GM12865 (cell line): ENCODE results near the gene TMEM207.
"Not testable (repeated sequence)": the region's sequence is repeated elsewhere in the genome, so short reads cannot be mapped to it uniquely, and the experiment has no call there.

Source experiments
- DNase-seq: peaks from one replicate; pipeline ENCODE4 v3.0.0; 2010; ENCODE audit warnings: low read depth
- H3K4me3 ChIP-seq: 2 replicates; pipeline ENCODE4 v1.5.1; 2011; ENCODE audit warnings: mild to moderate bottlenecking, low read depth, low read length, control low read depth
- TF ChIP-seq, protein P1 (sequence below): IDR thresholded peaks from 2 replicates; pipeline ENCODE4 v1.5.1; 2011; ENCODE audit warnings: low read length, control low read depth, low read depth, inconsistent platforms; ENCODE audit not compliant: insufficient read depth; ENCODE audit errors: missing control alignments

TMEM207 gene

DNA sequence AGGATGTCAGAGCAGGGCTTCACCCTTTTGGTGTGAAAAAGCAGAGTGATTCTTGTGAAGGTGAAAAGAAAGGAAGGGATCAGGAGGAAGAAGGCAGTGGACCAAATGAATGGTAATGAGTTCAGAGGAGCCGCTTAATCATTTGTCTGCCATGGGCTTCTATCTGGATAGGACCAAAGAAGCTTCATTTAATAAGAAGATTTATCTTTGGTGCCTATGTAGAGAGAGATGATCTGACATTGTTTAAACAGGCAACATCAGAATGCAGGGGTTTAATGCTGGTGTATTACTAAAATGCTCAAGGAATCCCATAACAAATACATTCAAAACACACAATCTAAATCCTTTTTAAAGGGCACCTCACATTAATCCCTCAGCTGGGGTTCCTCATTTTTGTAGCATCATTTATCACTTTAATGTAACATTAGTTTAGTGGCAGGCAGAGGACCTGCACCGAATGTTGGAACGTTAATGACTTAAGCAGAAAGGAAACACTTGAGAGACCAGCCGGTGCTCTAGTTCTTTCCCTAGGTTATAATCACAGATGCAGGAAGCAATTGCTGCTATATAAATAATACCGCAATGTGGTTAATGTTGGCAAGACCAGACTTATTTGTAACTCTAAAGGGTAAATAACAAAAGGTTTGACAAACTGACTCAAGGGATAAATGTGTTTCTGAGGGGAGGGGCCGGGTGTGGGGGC, 36.3 kb upstream of the TMEM207 start:
- TF ChIP-seq, protein P1, sequence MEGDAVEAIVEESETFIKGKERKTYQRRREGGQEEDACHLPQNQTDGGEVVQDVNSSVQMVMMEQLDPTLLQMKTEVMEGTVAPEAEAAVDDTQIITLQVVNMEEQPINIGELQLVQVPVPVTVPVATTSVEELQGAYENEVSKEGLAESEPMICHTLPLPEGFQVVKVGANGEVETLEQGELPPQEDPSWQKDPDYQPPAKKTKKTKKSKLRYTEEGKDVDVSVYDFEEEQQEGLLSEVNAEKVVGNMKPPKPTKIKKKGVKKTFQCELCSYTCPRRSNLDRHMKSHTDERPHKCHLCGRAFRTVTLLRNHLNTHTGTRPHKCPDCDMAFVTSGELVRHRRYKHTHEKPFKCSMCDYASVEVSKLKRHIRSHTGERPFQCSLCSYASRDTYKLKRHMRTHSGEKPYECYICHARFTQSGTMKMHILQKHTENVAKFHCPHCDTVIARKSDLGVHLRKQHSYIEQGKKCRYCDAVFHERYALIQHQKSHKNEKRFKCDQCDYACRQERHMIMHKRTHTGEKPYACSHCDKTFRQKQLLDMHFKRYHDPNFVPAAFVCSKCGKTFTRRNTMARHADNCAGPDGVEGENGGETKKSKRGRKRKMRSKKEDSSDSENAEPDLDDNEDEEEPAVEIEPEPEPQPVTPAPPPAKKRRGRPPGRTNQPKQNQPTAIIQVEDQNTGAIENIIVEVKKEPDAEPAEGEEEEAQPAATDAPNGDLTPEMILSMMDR = no peak
- no peak overlapping the region for H3K4me3 ChIP-seq
- no peak for DNase-seq

DNA sequence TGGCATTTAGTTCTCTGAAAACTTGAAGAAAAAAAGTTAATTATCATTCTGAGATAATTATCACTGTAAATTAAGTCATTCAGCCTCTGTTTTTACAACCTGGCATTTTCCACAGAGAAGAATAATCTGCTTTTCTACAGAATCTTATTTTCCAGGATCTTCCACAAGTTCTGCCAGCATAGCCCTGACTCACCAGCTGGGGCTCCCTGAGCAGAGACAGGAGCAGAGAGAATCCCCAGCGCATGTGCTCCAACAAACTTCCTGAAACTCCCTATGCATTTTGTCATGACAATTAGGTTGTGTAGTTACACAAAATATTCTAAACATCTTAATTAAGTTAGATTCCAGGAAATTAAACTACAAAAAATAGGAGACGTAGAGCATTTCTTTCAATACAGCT, 32.1 kb upstream of the TMEM207 start:
- no peak overlapping the region for H3K4me3 ChIP-seq
- no peak for DNase-seq
- TF ChIP-seq, protein P1 = no peak

DNA sequence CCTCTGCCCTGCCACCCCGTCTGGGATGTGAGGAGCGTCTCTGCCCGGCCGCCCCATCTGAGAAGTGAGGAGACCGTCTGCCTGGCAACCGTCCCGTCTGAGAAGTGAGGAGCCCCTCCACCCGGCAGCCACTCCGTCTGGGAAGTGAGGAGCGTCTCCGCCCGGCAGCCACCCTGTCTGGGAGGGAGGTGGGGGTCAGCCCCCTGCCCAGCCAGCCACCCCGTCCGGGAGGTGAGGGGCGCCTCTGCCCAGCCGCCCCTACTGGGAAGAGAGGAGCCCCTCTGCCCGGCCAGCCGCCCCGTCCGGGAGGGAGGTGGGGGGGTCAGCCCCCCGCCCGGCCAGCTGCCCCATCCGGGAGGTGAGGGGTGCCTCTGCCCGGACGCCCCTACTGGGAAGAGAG, 23.6 kb upstream of the TMEM207 start:
- DNase-seq, H3K4me3 ChIP-seq: not testable (repeated sequence)

- TF ChIP-seq, protein P1 = no peak
- no peak for DNase-seq
- no peak overlapping the region for H3K4me3 ChIP-seq
These were observed 18.2 kb upstream of the TMEM207 start for GRCh38 chr3:190467922-190468321.

DNA sequence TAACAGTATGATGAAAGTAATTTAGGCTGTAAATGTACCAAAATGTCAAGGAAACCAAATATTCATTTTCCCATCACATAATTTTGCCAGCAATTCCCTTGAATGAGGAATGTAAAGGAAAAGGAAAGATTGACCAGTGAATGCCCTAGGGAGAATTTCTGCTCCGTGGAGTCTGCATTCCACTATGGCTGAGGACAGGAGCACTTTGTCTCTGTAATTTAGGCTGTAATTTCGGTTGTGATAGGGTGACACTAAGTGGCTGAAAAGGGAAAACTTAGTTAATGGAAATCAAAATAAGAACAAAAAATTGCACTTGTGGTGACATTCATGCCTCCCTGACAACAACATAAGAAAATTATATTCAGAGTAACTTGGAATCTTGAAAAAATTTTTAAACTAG, 8.3 kb upstream of the TMEM207 start:
- H3K4me3 ChIP-seq = no peak overlapping the region
- TF ChIP-seq, protein P1 = no peak
- DNase-seq = no peak

- no peak for DNase-seq
- H3K4me3 ChIP-seq = no peak overlapping the region
- TF ChIP-seq, protein P1 = no peak
These were observed 7.1 kb upstream of the TMEM207 start for GRCh38 chr3:190456770-190457169.

GRCh38 chr3:190455828-190456227, 6.1 kb upstream of the TMEM207 start:
- TF ChIP-seq, protein P1 = no peak
- H3K4me3 ChIP-seq = no peak overlapping the region
- DNase-seq = no peak
